GM18868 (cell line): ENCODE data around the gene TMEM235.
"Not testable (repeated sequence)": the region's sequence is repeated elsewhere in the genome, so short reads cannot be mapped to it uniquely, and the experiment has no call there.

Experiments used
- ATAC-seq: cut with Tn5 transposase; IDR thresholded peaks from one replicate; pipeline ENCODE4 v1.9.1; 2021; ENCODE audit warnings: mild to moderate bottlenecking, moderate library complexity; ENCODE audit not compliant: unreplicated experiment

TMEM235 gene

GRCh38 chr17:78237401-78238012 is 6.1 kb downstream of the TMEM235 start:
- no peak for ATAC-seq

- no peak for ATAC-seq
These were observed 7.5 kb downstream of the TMEM235 start for GRCh38 chr17:78238823-78239488.

GRCh38 chr17:78239489-78239931 is 8.1 kb downstream of the TMEM235 start:
- ATAC-seq: no peak

- no peak for ATAC-seq
These were observed 8.7 kb downstream of the TMEM235 start for GRCh38 chr17:78240012-78240655.

- no peak for ATAC-seq
These were observed 9.4 kb downstream of the TMEM235 start for GRCh38 chr17:78240839-78241238.

GRCh38 chr17:78241277-78242023 is 10.0 kb downstream of the TMEM235 start:
- ATAC-seq: peak; percentile 18

GRCh38 chr17:78242024-78242742 is 10.8 kb downstream of the TMEM235 start:
- ATAC-seq: peak; percentile 58

- no peak for ATAC-seq
These were observed 15.9 kb downstream of the TMEM235 start for GRCh38 chr17:78247304-78247703.

GRCh38 chr17:78248051-78248914 is 16.9 kb downstream of the TMEM235 start:
- ATAC-seq: no peak

- no peak for ATAC-seq
These were observed 17.8 kb downstream of the TMEM235 start for GRCh38 chr17:78249074-78249817.

- ATAC-seq: no peak
These were observed 18.7 kb downstream of the TMEM235 start for GRCh38 chr17:78249818-78250806.

GRCh38 chr17:78250891-78251772 is 19.7 kb downstream of the TMEM235 start:
- ATAC-seq: peak; percentile 76

GRCh38 chr17:78251773-78252103 is 20.3 kb downstream of the TMEM235 start:
- no peak for ATAC-seq

- no peak for ATAC-seq
These were observed 20.7 kb downstream of the TMEM235 start for GRCh38 chr17:78252111-78252634.

- ATAC-seq: no peak
These were observed 21.5 kb downstream of the TMEM235 start for GRCh38 chr17:78252701-78253635.

GRCh38 chr17:78253636-78253945 is 22.2 kb downstream of the TMEM235 start:
- ATAC-seq: not testable (repeated sequence)
